Thoracic aorta endothelial cell (primary cell): Measurements from ENCODE around the gene TMEM185A. TPM values are rescaled to one million over a fixed set of nuclear protein-coding genes. Genes with fewer than 3 reads are reported as not detected.

ENCODE experiments used
- total RNA-seq: library from RNA; depleted of rRNA; stranded (reverse); fragments of >200 nt; gene quantifications from 2 replicates; pipeline ENCODE4 v1.2.3, GENCODE V29; 2012

TMEM185A gene
- total RNA-seq: 12.5 and 13.0 TPM in 2 replicates

GRCh38 chrX:149631234-149632165, at the start of gene TMEM185A:
TMEM185A (minus strand) TSS chrX:149631792; CDS start chrX:149631580, 212 bp downstream.

GRCh38 chrX:149595214-149595613, 36.4 kb downstream of the TMEM185A start, which contains the start of gene HSFX2:
HSFX2 (minus strand) TSS chrX:149595314; CDS start chrX:149594700, 614 bp downstream.

DNA sequence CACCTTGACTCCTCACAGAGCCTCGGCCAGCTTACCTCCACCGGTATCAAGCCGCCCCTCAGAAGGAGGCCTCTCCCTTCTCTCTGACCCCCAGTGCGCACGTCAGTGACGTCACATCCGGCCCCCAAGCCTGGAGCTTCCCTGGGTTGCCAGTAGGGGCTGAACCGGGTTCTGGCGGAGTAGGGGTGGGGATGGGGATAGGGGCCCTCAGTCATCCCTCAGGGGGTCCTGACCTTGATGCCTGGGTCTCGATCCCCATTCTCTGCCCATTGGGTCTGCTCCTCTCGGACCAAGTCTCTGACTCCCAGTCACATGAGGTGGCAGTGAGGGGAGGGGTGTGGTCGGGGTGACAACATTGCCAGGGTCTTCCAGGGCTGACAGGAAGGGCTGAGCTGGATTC, 44.2 kb downstream of the TMEM185A start, which contains the start of gene MAGEA9B:
Gene MAGEA9B, minus strand, starts transcription at position 101 of the 400 bp plus-strand sequence. CDS start 4,280 bp downstream, outside the sequence.

DNA sequence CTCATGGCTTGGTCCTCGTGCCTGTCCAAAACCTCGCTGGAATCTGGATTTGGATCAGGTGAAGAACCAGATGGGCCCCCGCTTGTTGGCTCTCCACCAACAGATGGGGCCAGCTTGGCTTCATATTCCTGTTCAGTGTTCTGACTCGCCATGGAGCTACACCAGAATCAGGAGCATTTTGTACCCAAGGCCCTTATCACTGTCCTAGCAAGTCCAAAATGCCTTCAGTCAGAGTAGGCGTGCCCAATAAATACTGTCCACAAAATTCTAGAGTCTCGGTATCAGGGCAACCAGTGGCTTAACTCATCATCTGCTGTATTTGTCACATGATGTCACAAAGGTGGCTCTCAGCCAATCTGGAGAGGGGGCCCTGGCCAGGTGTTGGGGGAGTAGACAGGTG, 81.9 kb downstream of the TMEM185A start, which contains the start of gene HSFX3:
Gene HSFX3, minus strand, starts transcription at position 224 of the 400 bp plus-strand sequence. Its CDS starts 72 bp downstream, at position 152.

Other genes with a start within 250 kb of the TMEM185A start
- gene IDS, start 126.5 kb downstream of the TMEM185A start, total RNA-seq: 31.5 and 38.4 TPM in 2 replicates
- 11.8 and 12.1 TPM in 2 replicates for gene EOLA1, start 90.8 kb downstream of the TMEM185A start, total RNA-seq
- gene HSFX3, start 81.9 kb downstream of the TMEM185A start, total RNA-seq: not detected in 2 replicates
- gene MAGEA9B, start 44.3 kb downstream of the TMEM185A start, total RNA-seq: not detected in 2 replicates
- 0.13 TPM in 1 of 2 replicates, not detected in the other for gene HSFX2, start 36.5 kb downstream of the TMEM185A start, total RNA-seq
- not detected in 2 replicates for gene MAGEA11, start 80.3 kb upstream of the TMEM185A start, total RNA-seq
- gene HSFX1, start 142.3 kb upstream of the TMEM185A start, total RNA-seq: 0.43 and 0.53 TPM in 2 replicates
- gene MAGEA9, start 150.1 kb upstream of the TMEM185A start, total RNA-seq: not detected in 2 replicates
- gene MAGEA8, start 249.4 kb upstream of the TMEM185A start, total RNA-seq: not detected in 2 replicates